HEK293 (cell line): ENCODE measurements around the gene PRRT2.
A peak's percentile ranks its signal among the peaks of the same experiment; 100 is the strongest.

ENCODE experiments used
- ELK4 ChIP-seq: IDR thresholded peaks from 2 replicates; pipeline ENCODE4 v1.6.1; 2011; ENCODE audit warnings: mild to moderate bottlenecking, low read depth, low read length, borderline replicate concordance
- FEZF1 ChIP-seq: fragments of 450-650 bp; formaldehyde crosslinking; IDR thresholded peaks from 2 replicates; pipeline ENCODE4 v1.5.1; 2016; ENCODE audit warnings: missing biosample characterization, missing genetic modification characterization
- GLI4 ChIP-seq: fragments of 450-650 bp; formaldehyde crosslinking; IDR thresholded peaks from 2 replicates; pipeline ENCODE4 v1.5.1; 2016; ENCODE audit warnings: missing biosample characterization, missing genetic modification characterization
- HOXA7 ChIP-seq: sonication (generic); formaldehyde crosslinking; IDR thresholded peaks from 2 replicates; pipeline ENCODE4 v1.8.1; 2022; ENCODE audit warnings: missing genetic modification reagents, borderline replicate concordance
- IKZF3 ChIP-seq: fragments of 450-650 bp; IDR thresholded peaks from 2 replicates; pipeline ENCODE4 v1.5.0; 2018; ENCODE audit warnings: missing biosample characterization, mild to moderate bottlenecking, missing genetic modification characterization, moderate library complexity
- KLF8 ChIP-seq: fragments of 450-650 bp; formaldehyde crosslinking; IDR thresholded peaks from 2 replicates; pipeline ENCODE4 v1.5.1; 2016; ENCODE audit warnings: missing biosample characterization, missing genetic modification characterization
- PRDM4 ChIP-seq: fragments of 450-650 bp; formaldehyde crosslinking; IDR thresholded peaks from 2 replicates; pipeline ENCODE4 v1.5.1; 2017; ENCODE audit warnings: missing biosample characterization, missing genetic modification characterization
- RBAK ChIP-seq: fragments of 450-650 bp; formaldehyde crosslinking; IDR thresholded peaks from 2 replicates; pipeline ENCODE4 v1.5.1; 2016; ENCODE audit warnings: missing biosample characterization, missing genetic modification characterization
- SALL2 ChIP-seq: fragments of 450-650 bp; formaldehyde crosslinking; IDR thresholded peaks from 2 replicates; pipeline ENCODE4 v1.5.0; 2017; ENCODE audit warnings: missing biosample characterization, mild to moderate bottlenecking, missing genetic modification characterization, borderline replicate concordance
- SCRT2 ChIP-seq: fragments of 450-650 bp; formaldehyde crosslinking; IDR thresholded peaks from 2 replicates; pipeline ENCODE4 v1.5.1; 2016; ENCODE audit warnings: missing biosample characterization, missing genetic modification characterization
- TCF7L2 ChIP-seq: IDR thresholded peaks from 2 replicates; pipeline ENCODE4 v1.6.1; 2011; ENCODE audit warnings: low read depth, mild to moderate bottlenecking, inconsistent platforms, low read length, moderate library complexity, borderline replicate concordance
- TRIM28 ChIP-seq: IDR thresholded peaks from 2 replicates; pipeline ENCODE4 v1.6.1; 2011; ENCODE audit warnings: low read length, control low read depth, borderline replicate concordance
- ZBTB10 ChIP-seq: fragments of 450-650 bp; formaldehyde crosslinking; IDR thresholded peaks from 2 replicates; pipeline ENCODE4 v1.5.1; 2016; ENCODE audit warnings: missing biosample characterization, missing genetic modification characterization
- ZBTB7A ChIP-seq: fragments of 450-650 bp; formaldehyde crosslinking; IDR thresholded peaks from 2 replicates; pipeline ENCODE4 v1.5.1; 2016; ENCODE audit warnings: low read depth, missing biosample characterization, missing genetic modification characterization
- ZEB2 ChIP-seq: fragments of 450-650 bp; formaldehyde crosslinking; IDR thresholded peaks from 2 replicates; pipeline ENCODE4 v1.5.1; 2016; ENCODE audit warnings: missing biosample characterization, missing genetic modification characterization
- ZFP41 ChIP-seq: fragments of 450-650 bp; formaldehyde crosslinking; IDR thresholded peaks from 2 replicates; pipeline ENCODE4 v1.5.1; 2016; ENCODE audit warnings: missing biosample characterization, missing genetic modification characterization, borderline replicate concordance
- ZNF112 ChIP-seq: fragments of 450-650 bp; formaldehyde crosslinking; IDR thresholded peaks from 2 replicates; pipeline ENCODE4 v1.5.0; 2017; ENCODE audit warnings: missing biosample characterization, missing genetic modification characterization
- ZNF169 ChIP-seq: fragments of 450-650 bp; formaldehyde crosslinking; IDR thresholded peaks from 2 replicates; pipeline ENCODE4 v1.5.1; 2016; ENCODE audit warnings: missing biosample characterization, missing genetic modification characterization
- ZNF2 ChIP-seq: fragments of 450-650 bp; formaldehyde crosslinking; IDR thresholded peaks from 2 replicates; pipeline ENCODE4 v1.5.1; 2016; ENCODE audit warnings: missing biosample characterization, missing genetic modification characterization
- ZNF211 ChIP-seq: fragments of 450-650 bp; formaldehyde crosslinking; IDR thresholded peaks from 2 replicates; pipeline ENCODE4 v1.5.1; 2016; ENCODE audit warnings: low read depth, missing biosample characterization, missing genetic modification characterization
- ZNF311 ChIP-seq: fragments of 450-650 bp; formaldehyde crosslinking; IDR thresholded peaks from 2 replicates; pipeline ENCODE4 v1.5.1; 2017; ENCODE audit warnings: missing biosample characterization, missing genetic modification characterization, borderline replicate concordance
- ZNF335 ChIP-seq: fragments of 450-650 bp; formaldehyde crosslinking; conservative IDR thresholded peaks from 2 replicates; pipeline ENCODE4 v1.5.1; 2016; ENCODE audit warnings: missing biosample characterization, missing genetic modification characterization
- ZNF341 ChIP-seq: fragments of 450-650 bp; formaldehyde crosslinking; IDR thresholded peaks from 2 replicates; pipeline ENCODE4; 2016; ENCODE audit warnings: low read depth, missing biosample characterization, missing genetic modification characterization
- ZNF37A ChIP-seq: fragments of 450-650 bp; IDR thresholded peaks from 2 replicates; pipeline ENCODE4 v1.5.1; 2018; ENCODE audit warnings: missing biosample characterization, missing genetic modification characterization
- ZNF394 ChIP-seq: fragments of 450-650 bp; formaldehyde crosslinking; IDR thresholded peaks from 2 replicates; pipeline ENCODE4 v1.5.1; 2016; ENCODE audit warnings: missing biosample characterization, missing genetic modification characterization, mild to moderate bottlenecking, moderate library complexity, borderline replicate concordance
- ZNF560 ChIP-seq: fragments of 450-650 bp; formaldehyde crosslinking; IDR thresholded peaks from 2 replicates; pipeline ENCODE4 v1.5.1; 2017; ENCODE audit warnings: missing biosample characterization, missing genetic modification characterization, borderline replicate concordance
- ZNF561 ChIP-seq: fragments of 450-650 bp; IDR thresholded peaks from 2 replicates; pipeline ENCODE4 v1.5.1; 2018; ENCODE audit warnings: missing biosample characterization, missing genetic modification characterization, borderline replicate concordance
- ZNF571 ChIP-seq: fragments of 450-650 bp; formaldehyde crosslinking; IDR thresholded peaks from 2 replicates; pipeline ENCODE4 v1.5.0; 2017; ENCODE audit warnings: missing biosample characterization, missing genetic modification characterization
- ZNF610 ChIP-seq: fragments of 450-650 bp; formaldehyde crosslinking; IDR thresholded peaks from 2 replicates; pipeline ENCODE4 v1.5.1; 2016; ENCODE audit warnings: missing biosample characterization, missing genetic modification characterization, borderline replicate concordance
- ZNF658 ChIP-seq: fragments of 450-650 bp; formaldehyde crosslinking; IDR thresholded peaks from 2 replicates; pipeline ENCODE4; 2016; ENCODE audit warnings: missing biosample characterization, missing genetic modification characterization
- ZNF677 ChIP-seq: fragments of 450-650 bp; IDR thresholded peaks from 2 replicates; pipeline ENCODE4 v1.5.0; 2018; ENCODE audit warnings: missing biosample characterization, mild to moderate bottlenecking, missing genetic modification characterization, moderate library complexity
- ZNF785 ChIP-seq: fragments of 450-650 bp; formaldehyde crosslinking; IDR thresholded peaks from 2 replicates; pipeline ENCODE4 v1.5.1; 2016; ENCODE audit warnings: missing biosample characterization, missing genetic modification characterization
- ZSCAN30 ChIP-seq: fragments of 450-650 bp; IDR thresholded peaks from 2 replicates; pipeline ENCODE4 v1.5.1; 2018; ENCODE audit warnings: missing biosample characterization, mild to moderate bottlenecking, missing genetic modification characterization, moderate library complexity
- TF ChIP-seq, protein P1 (sequence below): fragments of 450-650 bp; formaldehyde crosslinking; IDR thresholded peaks from 2 replicates; pipeline ENCODE4 v1.5.1; 2016; ENCODE audit warnings: missing biosample characterization, missing genetic modification characterization

PRRT2 gene

GRCh38 chr16:29862884-29863668 lies 51.1 kb downstream of the PRRT2 start, which contains the start of gene CDIPT (continued):
- peak; percentile 64; the same call in 1 of the 2 replicates for TF ChIP-seq ZNF2 (tag by site-specific recombination)
- peak; percentile 88 for TF ChIP-seq IKZF3
- TF ChIP-seq RBAK: no peak
- TF ChIP-seq, protein P1, sequence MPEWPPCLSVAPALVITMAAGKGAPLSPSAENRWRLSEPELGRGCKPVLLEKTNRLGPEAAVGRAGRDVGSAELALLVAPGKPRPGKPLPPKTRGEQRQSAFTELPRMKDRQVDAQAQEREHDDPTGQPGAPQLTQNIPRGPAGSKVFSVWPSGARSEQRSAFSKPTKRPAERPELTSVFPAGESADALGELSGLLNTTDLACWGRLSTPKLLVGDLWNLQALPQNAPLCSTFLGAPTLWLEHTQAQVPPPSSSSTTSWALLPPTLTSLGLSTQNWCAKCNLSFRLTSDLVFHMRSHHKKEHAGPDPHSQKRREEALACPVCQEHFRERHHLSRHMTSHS (tag by site-specific recombination): no peak
- no peak for TF ChIP-seq GLI4 (tag by site-specific recombination)
- no peak for TF ChIP-seq ZBTB10 (tag by site-specific recombination)
- TF ChIP-seq ZNF571 (tag by site-specific recombination): no peak
- TF ChIP-seq ZNF394: peak; percentile 80
- peak; percentile 66; the same call in 1 of the 2 replicates for TF ChIP-seq SALL2 (tag by site-specific recombination)
- peak; percentile 81; the same call in 1 of the 2 replicates for TF ChIP-seq ZEB2
- peak; percentile 52 for TF ChIP-seq SCRT2 (tag by site-specific recombination)
- no peak for TF ChIP-seq ZNF169
- peak; percentile 75 for TF ChIP-seq TCF7L2
- peak; percentile 28; the same call in 1 of the 2 replicates for TF ChIP-seq ZBTB7A
- TF ChIP-seq HOXA7: no peak
- TF ChIP-seq ZNF341 (tag by site-specific recombination): peak; percentile 75
- no peak; the same call in none of the 2 replicates for TF ChIP-seq ZNF561 (tag by site-specific recombination)
- TF ChIP-seq ZNF658 (tag by site-specific recombination): no peak
- TF ChIP-seq ZNF37A: no peak
- no peak for TF ChIP-seq ZNF211 (tag by site-specific recombination)
- TF ChIP-seq ZNF311 (tag by site-specific recombination): no peak
- peak; percentile 74 for TF ChIP-seq ZSCAN30 (tag by site-specific recombination)
- TF ChIP-seq ZNF335 (tag by site-specific recombination): peak; percentile 49
- no peak for TF ChIP-seq ZNF560 (tag by site-specific recombination)
- peak; percentile 56 for TF ChIP-seq ZNF785
- TF ChIP-seq FEZF1 (tag by site-specific recombination): no peak
- TF ChIP-seq ZFP41 (tag by site-specific recombination): no peak
- TF ChIP-seq ZNF610: 0 out of 2 replicates have a peak, but pooled peaks have one; percentile 61
- no peak for TF ChIP-seq ZNF677 (tag by site-specific recombination)
- TF ChIP-seq TRIM28: peak; percentile 48; the same call in 1 of the 2 replicates
- TF ChIP-seq ELK4: no peak
- TF ChIP-seq KLF8 (tag by site-specific recombination): peak; percentile 91; the same call in 1 of the 2 replicates
- no peak for TF ChIP-seq ZNF112
- no peak; the same call in 1 of the 2 replicates for TF ChIP-seq PRDM4 (tag by site-specific recombination)
